Nephron progenitor cell (in vitro differentiated cells): ENCODE measurements around the gene MGA.

Experiments
- DNase-seq: peaks from one replicate; pipeline ENCODE4 v3.0.0; 2021
- H3K27ac Mint-ChIP-seq: 2 replicates; pipeline ENCODE4 v1.8.0; 2021; ENCODE audit warnings: mild to moderate bottlenecking, moderate library complexity, mixed read lengths
- H3K27me3 Mint-ChIP-seq: 2 replicates; pipeline ENCODE4 v1.8.0; 2021; ENCODE audit warnings: mild to moderate bottlenecking, low read depth, mixed read lengths; ENCODE audit not compliant: poor library complexity
- H3K36me3 Mint-ChIP-seq: 2 replicates; pipeline ENCODE4 v1.8.0; 2021; ENCODE audit warnings: low read depth, mixed read lengths
- H3K4me1 Mint-ChIP-seq: 2 replicates; pipeline ENCODE4 v1.8.0; 2021; ENCODE audit warnings: mixed read lengths
- H3K4me3 Mint-ChIP-seq: 2 replicates; pipeline ENCODE4 v1.8.0; 2021; ENCODE audit warnings: mild to moderate bottlenecking, moderate library complexity, mixed read lengths
- H3K9me3 Mint-ChIP-seq: 2 replicates; pipeline ENCODE4 v1.8.0; 2021; ENCODE audit warnings: mild to moderate bottlenecking, moderate library complexity, mixed read lengths
- CTCF ChIP-seq: fragments of 200-600 bp; sonication (generic); IDR thresholded peaks from 2 replicates; pipeline ENCODE4 v1.5.0; 2021; ENCODE audit warnings: antibody characterized with exemption

Gene MGA

GRCh38 chr15:41801850-41802455, 141.7 kb downstream of the MGA start:
- Mint-ChIP-seq H3K27ac (no peak overlapping the region), H3K9me3 (no peaks in the 10 kb centered on the region), H3K4me3 (no peak overlapping the region), H3K36me3 (peaks cover 19% of the 10 kb centered on the region), H3K27me3 (peaks cover 4% of the 10 kb centered on the region), H3K4me1 (peaks cover 28% of the 10 kb centered on the region)
- DNase-seq = no peak
- TF ChIP-seq CTCF = no peak

- Mint-ChIP-seq H3K27me3 (peaks cover 4% of the 10 kb centered on the region), H3K4me3 (no peak overlapping the region), H3K27ac (peak overlapping the region; percentile 62), H3K4me1 (peaks cover 16% of the 10 kb centered on the region), H3K9me3 (no peaks in the 10 kb centered on the region), H3K36me3 (peaks cover 19% of the 10 kb centered on the region)
- no peak for TF ChIP-seq CTCF
- no peak for DNase-seq
Observed at GRCh38 chr15:41804361-41804760, 144.2 kb downstream of the MGA start.

DNA sequence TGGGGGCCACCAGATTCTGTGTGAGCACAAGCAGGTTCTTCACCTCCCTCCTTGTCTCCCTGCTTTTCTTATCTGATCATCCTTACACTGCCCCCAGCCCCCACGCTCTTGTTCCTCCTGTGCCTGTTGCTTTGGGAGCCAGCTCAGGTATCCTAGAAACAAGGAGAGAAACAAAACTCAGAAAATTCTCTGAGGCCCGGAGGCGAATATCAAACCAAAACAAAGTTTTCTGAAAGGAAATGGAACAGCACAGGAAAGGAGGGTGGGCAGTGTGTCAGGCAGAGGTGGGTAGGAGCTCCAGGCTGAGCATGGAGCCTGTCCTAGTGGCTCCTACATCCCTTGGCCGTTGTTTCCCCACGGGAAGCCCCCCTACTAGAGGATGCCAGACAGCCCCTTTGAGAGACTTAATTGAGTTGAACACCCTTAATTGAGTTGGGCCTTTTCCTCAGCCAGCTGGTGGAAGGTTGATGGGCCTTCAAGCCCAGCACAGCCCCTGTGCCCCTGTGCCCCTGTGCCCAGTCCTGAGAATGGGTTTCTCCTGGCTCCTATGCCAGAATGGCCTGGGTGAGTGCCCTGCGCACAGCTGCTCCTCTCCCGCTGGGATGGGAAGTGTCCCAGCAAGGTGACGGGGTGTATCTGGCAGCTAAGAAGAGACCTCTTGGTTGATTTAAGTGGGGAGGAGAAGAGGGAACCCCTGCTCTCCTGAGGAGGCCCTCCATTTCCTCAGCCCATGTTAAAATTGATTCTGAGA, 144.9 kb downstream of the MGA start:
- Mint-ChIP-seq H3K27me3 (peaks cover 4% of the 10 kb centered on the region), H3K4me1 (peaks cover 16% of the 10 kb centered on the region), H3K4me3 (no peak overlapping the region), H3K36me3 (peaks cover 13% of the 10 kb centered on the region), H3K27ac (peak overlapping the region; percentile 62), H3K9me3 (no peaks in the 10 kb centered on the region)
- no peak for DNase-seq
- TF ChIP-seq CTCF = no peak

GRCh38 chr15:41805711-41806110, 145.5 kb downstream of the MGA start:
- Mint-ChIP-seq H3K27me3 (peaks cover 4% of the 10 kb centered on the region), H3K4me3 (no peak overlapping the region), H3K36me3 (peaks cover 7% of the 10 kb centered on the region), H3K9me3 (no peaks in the 10 kb centered on the region), H3K4me1 (peaks cover 16% of the 10 kb centered on the region), H3K27ac (peak overlapping the region; percentile 28)
- DNase-seq = no peak
- TF ChIP-seq CTCF = no peak

- H3K9me3 Mint-ChIP-seq = no peaks in the 10 kb centered on the region
- H3K36me3 Mint-ChIP-seq = no peaks in the 10 kb centered on the region
- H3K4me3 Mint-ChIP-seq = no peak overlapping the region
- no peak for TF ChIP-seq CTCF
- peaks cover 4% of the 10 kb centered on the region for H3K27me3 Mint-ChIP-seq
- peaks cover 21% of the 10 kb centered on the region for H3K4me1 Mint-ChIP-seq
- H3K27ac Mint-ChIP-seq = peak overlapping the region; percentile 28
- DNase-seq = no peak
Observed at GRCh38 chr15:41806291-41807181, 146.3 kb downstream of the MGA start.
